NK-92 treated with Interleukin-12 subunit alpha and Interleukin-12 subunit beta, amount 100 ng/mL, for 24 hours (cell line): Measurements from ENCODE around the gene CDK5RAP3.
"Not testable (repeated sequence)": the region's sequence is repeated elsewhere in the genome, so short reads cannot be mapped to it uniquely, and the experiment has no call there.

ENCODE experiments used
- DNase-seq: peaks from one replicate; lab custom pipeline; 2025; lab: John Stamatoyannopoulos, UW

The CDK5RAP3 gene

GRCh38 chr17:47998044-47998443 lies 27.1 kb downstream of the CDK5RAP3 start:
- no peak for DNase-seq

- no peak for DNase-seq
Measured at GRCh38 chr17:47999582-47999981, 28.7 kb downstream of the CDK5RAP3 start.

- DNase-seq = no peak
Measured at GRCh38 chr17:48001197-48001596, 30.3 kb downstream of the CDK5RAP3 start.

- DNase-seq = not testable (repeated sequence)
Measured at GRCh38 chr17:48001657-48002056, 30.7 kb downstream of the CDK5RAP3 start.

GRCh38 chr17:48002266-48002915 lies 31.5 kb downstream of the CDK5RAP3 start:
- no peak for DNase-seq

- DNase-seq = no peak
Measured at GRCh38 chr17:48002916-48003416, 32.1 kb downstream of the CDK5RAP3 start.

GRCh38 chr17:48003417-48004151 lies 32.7 kb downstream of the CDK5RAP3 start:
- no peak for DNase-seq

GRCh38 chr17:48004983-48005382 lies 34.1 kb downstream of the CDK5RAP3 start:
- no peak for DNase-seq

GRCh38 chr17:48006936-48007709 lies 36.2 kb downstream of the CDK5RAP3 start:
- no peak for DNase-seq

- DNase-seq = no peak
Measured at GRCh38 chr17:48010193-48010592, 39.3 kb downstream of the CDK5RAP3 start.

- DNase-seq = peak; percentile 15
Measured at GRCh38 chr17:48011405-48012150, 40.7 kb downstream of the CDK5RAP3 start.

GRCh38 chr17:48012151-48012520 lies 41.2 kb downstream of the CDK5RAP3 start:
- no peak for DNase-seq

GRCh38 chr17:48012654-48013053 lies 41.7 kb downstream of the CDK5RAP3 start:
- no peak for DNase-seq

- DNase-seq = no peak
Measured at GRCh38 chr17:48013876-48014594, 43.1 kb downstream of the CDK5RAP3 start.

GRCh38 chr17:48014595-48015111 lies 43.7 kb downstream of the CDK5RAP3 start:
- no peak for DNase-seq

GRCh38 chr17:48016112-48016511 lies 45.2 kb downstream of the CDK5RAP3 start:
- no peak for DNase-seq

GRCh38 chr17:48017817-48018158 lies 46.9 kb downstream of the CDK5RAP3 start:
- not testable (repeated sequence) for DNase-seq

- DNase-seq = no peak
Measured at GRCh38 chr17:48021934-48022333, 51.0 kb downstream of the CDK5RAP3 start.

- no peak for DNase-seq
Measured at GRCh38 chr17:48022901-48023300, 52.0 kb downstream of the CDK5RAP3 start.

GRCh38 chr17:48023400-48024148 lies 52.7 kb downstream of the CDK5RAP3 start:
- DNase-seq = no peak
